ENCODE data around the gene PLD6. TPM values are rescaled to one million over a fixed set of nuclear protein-coding genes. Genes with fewer than 3 reads are reported as not detected.

Gene PLD6
- total and polyA plus RNA-seq, 2 donors (not counting 1 experiment from before 2014, with no cell fraction given) = 2.0 to 4.1 TPM

DNA sequence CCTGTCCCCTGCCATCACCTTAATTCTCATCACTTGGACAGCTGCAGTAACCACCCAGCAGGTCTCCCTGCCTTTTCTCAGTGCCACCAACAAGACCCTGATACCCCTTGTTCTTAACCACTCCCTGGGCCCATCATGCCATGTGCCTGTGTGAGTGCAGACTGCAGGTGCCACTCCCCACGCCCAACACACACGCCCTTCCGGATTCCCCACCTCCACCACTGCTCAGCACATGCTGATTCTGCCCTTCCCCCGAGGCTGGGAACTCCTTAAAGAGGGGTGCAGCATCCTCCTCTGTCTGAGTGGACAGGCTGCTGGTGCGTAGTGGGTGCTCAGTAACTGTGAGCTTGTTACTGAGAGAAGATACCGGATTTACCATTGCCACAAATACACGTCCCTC is 52.4 kb downstream of the PLD6 start:
- Mint-ChIP-seq H3K27ac (no peak overlapping the region), H3K9me3 (ENCODE audit: insufficient read depth) (no peaks in the 10 kb centered on the region), H3K27me3 (no peaks in the 10 kb centered on the region), H3K4me1 (peaks cover 8% of the 10 kb centered on the region), H3K4me3 (no peak overlapping the region)
- Histone ChIP-seq H2AFZ (ENCODE audit: insufficient read depth, low read depth, low read length, poor library complexity, severe bottlenecking) (no peak overlapping the region), H4K20me1 (ENCODE audit: control insufficient read depth, insufficient read depth, low read length, poor library complexity, severe bottlenecking) (no peaks in the 10 kb centered on the region), H3K27me3 (replicated peaks in 1 of 4; ENCODE audit: control extremely low read depth in 1 of 4, control insufficient read depth in 3 of 4, insufficient read depth in 4 of 4, low read length in 3 of 4) (no peaks in the 10 kb centered on the region), H3K27ac (ENCODE audit: low read length in 2 of 2) (no peak overlapping the region), H3K9ac (ENCODE audit: low read length) (no peak overlapping the region), H3K9me3 (ENCODE audit: control extremely low read depth in 1 of 3, control insufficient read depth in 2 of 3, insufficient read depth in 1 of 3, low read length in 2 of 3) (no peaks in the 10 kb centered on the region), H3K4me2 (replicated peaks; ENCODE audit: low read depth, low read length, poor library complexity, severe bottlenecking) (no peak overlapping the region), H3K36me3 (replicated peaks in 1 of 2; ENCODE audit: control extremely low read depth in 1 of 2, control insufficient read depth in 1 of 2, extremely low read depth in 1 of 2, insufficient read depth in 2 of 2, low read length in 1 of 2) (peaks cover 0 to 79% of the 10 kb centered on the region in 2 experiments), H3K79me2 (ENCODE audit: control insufficient read depth, insufficient read depth, low read length) (no peaks in the 10 kb centered on the region), H3K4me3 (ENCODE audit: control extremely low read depth in 1 of 5, extremely low read depth in 1 of 5, insufficient read depth in 1 of 5, low read depth in 2 of 5, low read length in 4 of 5) (no peak overlapping the region), H3K4me1 (ENCODE audit: control insufficient read depth in 2 of 2, insufficient read depth in 2 of 2, low read length in 2 of 2) (no peaks in the 10 kb centered on the region)
- ATAC-seq (ENCODE audit: low read depth) = no peak
- ChIA-PET CTCF (no interaction called here), POLR2A (no interaction called here)
- no CpG with 5 or more reads among the region's 7 CpGs for WGBS (ENCODE audit: insufficient coverage)
- intact Hi-C loops (cut with micrococcal nuclease) = no loop called here
- DNase-seq = no peak
- TF ChIP-seq, protein P1, sequence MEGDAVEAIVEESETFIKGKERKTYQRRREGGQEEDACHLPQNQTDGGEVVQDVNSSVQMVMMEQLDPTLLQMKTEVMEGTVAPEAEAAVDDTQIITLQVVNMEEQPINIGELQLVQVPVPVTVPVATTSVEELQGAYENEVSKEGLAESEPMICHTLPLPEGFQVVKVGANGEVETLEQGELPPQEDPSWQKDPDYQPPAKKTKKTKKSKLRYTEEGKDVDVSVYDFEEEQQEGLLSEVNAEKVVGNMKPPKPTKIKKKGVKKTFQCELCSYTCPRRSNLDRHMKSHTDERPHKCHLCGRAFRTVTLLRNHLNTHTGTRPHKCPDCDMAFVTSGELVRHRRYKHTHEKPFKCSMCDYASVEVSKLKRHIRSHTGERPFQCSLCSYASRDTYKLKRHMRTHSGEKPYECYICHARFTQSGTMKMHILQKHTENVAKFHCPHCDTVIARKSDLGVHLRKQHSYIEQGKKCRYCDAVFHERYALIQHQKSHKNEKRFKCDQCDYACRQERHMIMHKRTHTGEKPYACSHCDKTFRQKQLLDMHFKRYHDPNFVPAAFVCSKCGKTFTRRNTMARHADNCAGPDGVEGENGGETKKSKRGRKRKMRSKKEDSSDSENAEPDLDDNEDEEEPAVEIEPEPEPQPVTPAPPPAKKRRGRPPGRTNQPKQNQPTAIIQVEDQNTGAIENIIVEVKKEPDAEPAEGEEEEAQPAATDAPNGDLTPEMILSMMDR (IDR thresholded peaks at IDR 0.05) = no peak
- no peak for TF ChIP-seq EZH2 (IDR thresholded peaks at IDR 0.05; ENCODE audit: borderline replicate concordance, insufficient read depth, low read depth, low read length, poor library complexity, severe bottlenecking)

DNA sequence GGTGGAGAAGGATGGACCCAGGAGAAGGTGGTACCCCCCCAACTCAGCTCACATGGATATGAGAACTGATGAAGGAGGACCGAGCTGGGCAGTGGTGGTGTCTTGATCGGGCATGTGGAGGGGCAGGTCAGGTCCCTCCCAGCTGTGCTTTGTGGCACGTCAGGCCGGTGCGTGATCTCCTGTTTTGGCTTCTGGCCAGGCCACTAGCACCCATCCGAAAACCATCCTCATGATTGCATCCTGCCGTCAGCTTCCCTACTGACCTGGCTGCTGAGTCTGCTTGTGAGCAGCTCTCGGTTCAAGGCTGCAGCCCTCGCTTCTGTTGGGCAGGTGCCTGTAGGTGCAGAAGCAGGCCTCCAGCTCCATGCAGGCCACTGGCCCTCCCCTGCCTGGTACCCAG is 53.1 kb downstream of the PLD6 start:
- Histone ChIP-seq H3K4me2 (replicated peaks; ENCODE audit: low read depth, low read length, poor library complexity, severe bottlenecking) (no peak overlapping the region), H3K79me2 (ENCODE audit: control insufficient read depth, insufficient read depth, low read length) (no peaks in the 10 kb centered on the region), H3K27ac (ENCODE audit: low read length in 2 of 2) (no peak overlapping the region), H3K9me3 (ENCODE audit: control extremely low read depth in 1 of 3, control insufficient read depth in 2 of 3, insufficient read depth in 1 of 3, low read length in 2 of 3) (no peaks in the 10 kb centered on the region), H2AFZ (ENCODE audit: insufficient read depth, low read depth, low read length, poor library complexity, severe bottlenecking) (no peak overlapping the region), H3K4me3 (ENCODE audit: control extremely low read depth in 1 of 5, extremely low read depth in 1 of 5, insufficient read depth in 1 of 5, low read depth in 2 of 5, low read length in 4 of 5) (no peak overlapping the region), H3K27me3 (replicated peaks in 1 of 4; ENCODE audit: control extremely low read depth in 1 of 4, control insufficient read depth in 3 of 4, insufficient read depth in 4 of 4, low read length in 3 of 4) (no peaks in the 10 kb centered on the region), H3K9ac (ENCODE audit: low read length) (no peak overlapping the region), H4K20me1 (ENCODE audit: control insufficient read depth, insufficient read depth, low read length, poor library complexity, severe bottlenecking) (no peaks in the 10 kb centered on the region), H3K36me3 (replicated peaks in 1 of 2; ENCODE audit: control extremely low read depth in 1 of 2, control insufficient read depth in 1 of 2, extremely low read depth in 1 of 2, insufficient read depth in 2 of 2, low read length in 1 of 2) (peaks cover 0 to 76% of the 10 kb centered on the region in 2 experiments), H3K4me1 (ENCODE audit: control insufficient read depth in 2 of 2, insufficient read depth in 2 of 2, low read length in 2 of 2) (no peaks in the 10 kb centered on the region)
- intact Hi-C loops (cut with micrococcal nuclease) = no loop called here
- ChIA-PET CTCF (no interaction called here), POLR2A (no interaction called here)
- TF ChIP-seq, protein P1 (IDR thresholded peaks at IDR 0.05) = no peak
- TF ChIP-seq EZH2 (IDR thresholded peaks at IDR 0.05; ENCODE audit: borderline replicate concordance, insufficient read depth, low read depth, low read length, poor library complexity, severe bottlenecking) = no peak
- DNase-seq (no peak), ATAC-seq (ENCODE audit: low read depth) (no peak)
- Mint-ChIP-seq H3K4me1 (peaks cover 8% of the 10 kb centered on the region), H3K9me3 (ENCODE audit: insufficient read depth) (no peaks in the 10 kb centered on the region), H3K4me3 (no peak overlapping the region), H3K27me3 (no peaks in the 10 kb centered on the region), H3K27ac (no peak overlapping the region)
- whole genome bisulfite sequencing (ENCODE audit: insufficient coverage) = 88% methylated on average over 9 of the region's 9 CpGs
